Measurements from ENCODE around the gene NBAS.
A peak's percentile ranks its signal among the peaks of the same experiment; 100 is the strongest.

Gene NBAS

DNA sequence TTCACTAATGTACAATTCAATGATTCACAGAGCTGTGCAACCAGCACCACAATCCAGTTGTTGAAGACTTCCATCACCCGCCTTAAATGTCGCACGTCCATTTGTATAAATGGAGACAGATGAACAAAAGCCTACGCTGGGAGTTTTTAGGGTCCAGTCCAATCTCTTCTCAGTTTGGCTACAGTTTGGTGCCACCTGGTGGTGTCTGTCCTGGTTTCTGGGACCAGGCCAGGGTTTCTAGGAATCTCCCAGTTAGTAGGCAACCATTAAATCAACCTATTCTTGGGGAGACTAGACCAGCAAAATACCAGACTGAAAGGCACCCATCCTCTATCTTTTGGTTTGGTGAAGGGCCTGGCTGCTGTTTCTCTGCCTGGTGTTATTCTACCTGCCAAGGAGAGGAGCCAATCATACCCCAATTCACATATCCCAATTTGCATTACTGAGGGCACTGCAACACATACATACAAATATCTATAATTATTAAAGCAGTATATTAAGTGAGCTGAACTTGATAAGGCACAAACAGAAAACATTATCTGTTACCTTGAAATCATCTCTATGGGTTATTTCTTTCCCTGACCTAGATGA is 27.3 kb upstream of the NBAS start:
- DNase-seq, result peak; percentile 28

DNA sequence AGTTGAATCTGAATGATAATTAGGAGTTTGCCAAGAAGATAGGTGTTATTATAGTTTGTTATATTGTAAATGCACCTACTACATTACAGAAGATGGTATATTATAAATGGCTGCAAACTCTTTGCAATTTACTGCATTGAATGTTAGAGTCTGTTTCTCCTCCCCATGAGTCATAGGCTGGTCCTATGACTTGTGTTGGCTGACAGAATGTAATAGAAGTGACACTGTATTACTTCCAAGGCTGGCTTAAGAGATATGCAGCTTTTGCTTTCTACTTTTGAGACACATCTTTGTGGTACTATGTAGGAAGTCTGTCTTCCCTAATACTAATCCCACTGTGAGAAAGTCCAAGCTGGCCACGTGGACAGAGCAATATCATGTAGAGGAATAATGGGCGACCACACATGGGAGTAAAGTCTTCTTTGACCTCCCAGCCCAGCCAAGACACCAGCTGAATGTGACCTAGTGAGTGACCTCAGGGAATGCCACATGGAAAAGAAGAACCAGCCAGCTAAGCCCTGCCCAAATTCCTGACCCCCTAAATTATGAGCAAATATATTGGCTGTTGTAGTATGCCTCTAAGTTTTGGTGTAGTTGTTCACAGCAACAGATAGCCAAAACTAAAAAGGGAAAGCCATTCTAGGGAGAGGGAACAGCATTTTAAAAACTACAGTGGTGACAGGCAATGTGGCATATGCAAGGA is 23.8 kb upstream of the NBAS start:
- DNase-seq, result no peak

DNA sequence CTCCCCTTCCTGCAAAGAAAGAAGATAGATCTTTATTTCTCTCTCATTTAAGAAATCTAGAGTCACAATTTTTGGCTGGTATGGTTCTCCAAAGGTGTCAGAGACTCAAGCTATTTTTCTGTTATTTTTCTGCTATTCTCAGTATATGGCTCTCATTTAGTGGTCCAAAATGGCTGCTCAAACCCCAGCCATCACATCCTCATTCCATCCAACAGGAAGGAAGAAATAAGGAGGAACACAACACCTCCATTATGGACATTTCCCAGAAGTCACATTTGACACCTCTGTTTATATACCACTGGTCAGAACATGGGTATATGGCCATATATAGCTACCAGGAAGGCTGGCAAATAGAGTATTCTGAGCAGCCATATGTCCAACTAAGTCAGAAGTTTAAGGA is 23.2 kb upstream of the NBAS start:
- no peak for DNase-seq

DNA sequence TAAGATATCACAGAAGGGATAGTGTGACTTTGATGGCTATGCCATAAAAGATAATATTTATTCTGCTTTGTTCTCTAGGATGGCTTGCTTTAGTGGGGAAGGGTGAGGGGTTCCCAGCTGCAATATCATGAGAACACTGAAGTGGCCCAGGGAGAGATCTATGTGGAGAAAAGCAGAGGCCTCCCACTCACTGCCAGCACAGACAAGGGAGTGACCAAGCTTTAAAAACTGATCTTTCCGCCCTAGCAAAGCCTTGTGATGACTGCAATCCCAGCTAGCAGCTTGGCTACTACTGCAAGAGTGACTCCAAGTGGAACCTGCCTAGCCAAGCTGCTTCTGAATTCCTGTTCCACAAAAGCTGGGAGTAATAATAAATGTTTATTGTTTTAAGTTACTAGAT is 22.7 kb upstream of the NBAS start:
- DNase-seq, result no peak

DNA sequence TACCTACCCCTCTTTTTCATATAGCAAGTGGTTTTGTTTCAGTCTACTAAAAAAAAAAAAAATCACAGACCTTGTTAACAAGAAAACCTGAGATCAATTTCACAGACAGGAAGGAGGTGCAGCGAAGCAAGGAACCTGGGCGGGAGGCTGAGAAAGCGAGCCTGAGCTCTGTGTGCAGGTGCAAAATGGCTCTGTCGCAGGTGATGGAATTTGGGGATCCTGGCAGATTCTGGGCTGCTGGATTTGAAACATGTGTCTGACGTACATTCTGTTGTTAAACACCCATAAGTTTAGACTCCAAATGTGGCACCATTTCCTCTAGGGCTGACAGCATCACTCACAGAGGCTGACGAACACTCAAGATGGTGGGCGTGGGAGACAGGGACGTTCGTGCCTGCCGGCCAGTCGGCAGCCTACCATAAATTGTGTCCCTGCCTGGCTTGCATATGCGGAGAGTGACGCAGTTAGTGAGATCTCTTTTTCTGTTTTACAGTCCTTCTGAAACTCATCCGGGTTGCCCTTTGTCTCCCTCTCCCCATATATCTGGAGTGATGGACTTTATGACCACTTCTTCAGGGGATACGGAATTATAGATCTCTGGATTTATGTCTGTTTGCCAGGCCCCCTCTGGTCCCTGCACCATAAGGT is 21.7 kb upstream of the NBAS start:
- DNase-seq, result no peak

DNA sequence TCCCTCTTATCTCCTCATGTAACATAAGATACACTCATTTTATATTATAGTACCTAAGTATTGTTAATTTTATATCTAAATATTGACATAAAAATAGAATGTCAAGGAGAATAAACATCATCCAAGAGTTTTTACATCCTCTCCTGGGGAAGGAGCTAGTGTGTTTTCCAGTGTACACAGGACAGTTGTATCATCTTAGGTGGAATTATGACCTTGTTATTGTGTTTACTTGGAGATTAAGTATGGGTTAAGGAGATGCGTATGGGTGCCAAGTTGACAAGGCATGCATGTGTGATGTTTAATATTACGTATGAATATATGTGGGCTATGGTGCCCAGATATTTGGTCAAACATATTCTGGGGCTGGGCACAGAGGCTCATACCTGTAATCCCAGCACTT is 19.3 kb upstream of the NBAS start:
- peak; percentile 12 for DNase-seq

DNA sequence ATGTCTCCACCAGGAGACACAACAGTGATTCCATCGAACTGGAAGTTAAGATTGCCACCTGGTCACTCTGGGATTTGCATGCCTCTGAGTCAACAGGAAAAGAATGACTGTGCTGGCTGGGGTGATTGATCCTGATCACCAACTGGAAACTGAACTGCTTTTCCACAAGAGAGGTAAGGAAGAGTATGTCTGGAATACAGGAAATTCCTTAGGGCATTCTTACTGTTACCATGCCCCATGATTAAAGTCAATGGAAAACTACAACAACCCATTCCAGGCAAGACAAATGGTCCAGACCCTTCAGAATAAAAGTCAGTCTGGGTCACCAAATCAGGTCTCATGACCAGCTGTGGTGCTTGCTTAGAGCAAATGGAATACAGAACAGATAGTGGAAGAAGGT is 18.5 kb upstream of the NBAS start:
- no peak for DNase-seq

DNA sequence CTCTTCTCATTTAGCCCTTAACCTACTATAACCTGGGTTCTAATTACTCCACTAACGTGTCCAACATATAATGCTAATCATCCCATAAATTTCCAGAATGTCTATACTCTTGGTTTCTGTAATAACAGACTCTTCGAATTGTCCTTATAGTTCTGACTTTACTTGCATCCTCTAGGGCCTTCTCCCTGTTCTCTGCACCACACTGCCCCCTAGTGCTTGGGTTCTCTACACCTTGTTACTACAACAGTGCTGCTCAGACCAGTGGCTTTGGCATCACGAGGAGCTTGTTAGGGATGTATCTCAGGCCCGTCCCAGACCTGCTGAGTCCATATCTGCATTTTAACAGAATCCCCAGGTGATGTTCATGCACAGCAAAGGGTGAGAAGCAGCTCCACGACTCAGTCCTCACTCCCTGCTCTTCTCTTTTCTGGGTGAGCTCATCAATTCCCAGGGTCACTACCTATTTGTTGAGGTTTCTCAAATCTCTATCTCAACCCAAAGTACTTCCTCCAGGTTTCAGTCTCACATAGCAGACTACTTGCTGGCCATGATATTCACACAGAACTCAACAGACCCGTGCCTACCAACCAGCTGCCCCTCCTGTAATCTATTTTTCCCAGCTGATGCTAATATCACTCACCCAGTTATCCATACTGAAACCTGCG is 16.1 kb upstream of the NBAS start:
- DNase-seq, result peak; percentile 76

DNA sequence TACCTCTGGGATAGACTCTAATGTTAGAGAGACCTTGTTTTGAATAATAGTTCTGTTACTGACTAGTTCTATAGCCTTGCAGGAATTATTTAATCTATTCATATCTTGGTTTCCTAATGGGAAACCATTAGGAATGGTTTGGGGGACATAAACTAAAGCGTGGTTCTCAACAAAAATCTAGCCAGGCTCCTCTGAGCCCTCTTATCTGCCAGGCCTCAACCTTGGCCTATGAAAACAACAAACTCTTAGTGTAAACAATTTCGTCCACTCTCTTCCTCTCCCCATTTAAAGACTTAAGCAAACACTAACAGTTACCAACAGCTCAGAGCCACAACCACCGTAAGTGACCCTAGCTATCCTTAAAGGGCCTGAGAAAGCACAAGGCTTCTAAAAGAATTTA is 10.6 kb upstream of the NBAS start:
- DNase-seq, result no peak

DNA sequence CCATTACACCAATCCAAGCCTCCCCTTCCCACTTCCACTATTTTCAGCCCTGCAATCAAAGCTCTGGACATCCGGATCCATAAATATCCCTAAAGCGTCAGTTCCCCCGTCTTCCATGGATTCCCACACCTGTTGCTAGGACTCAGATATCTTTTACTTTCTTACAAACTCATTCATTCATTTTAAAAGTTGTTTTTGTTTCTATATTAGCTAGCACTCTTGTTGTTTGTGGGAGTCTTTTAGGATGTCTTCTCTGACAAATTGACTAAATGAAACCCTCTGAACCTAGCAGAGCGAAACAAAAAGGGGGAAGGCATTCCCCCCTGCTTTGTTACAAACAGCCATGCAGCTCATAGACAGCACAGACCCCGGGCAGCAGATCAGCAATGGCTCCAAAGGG is 9.0 kb upstream of the NBAS start:
- no peak for DNase-seq

DNA sequence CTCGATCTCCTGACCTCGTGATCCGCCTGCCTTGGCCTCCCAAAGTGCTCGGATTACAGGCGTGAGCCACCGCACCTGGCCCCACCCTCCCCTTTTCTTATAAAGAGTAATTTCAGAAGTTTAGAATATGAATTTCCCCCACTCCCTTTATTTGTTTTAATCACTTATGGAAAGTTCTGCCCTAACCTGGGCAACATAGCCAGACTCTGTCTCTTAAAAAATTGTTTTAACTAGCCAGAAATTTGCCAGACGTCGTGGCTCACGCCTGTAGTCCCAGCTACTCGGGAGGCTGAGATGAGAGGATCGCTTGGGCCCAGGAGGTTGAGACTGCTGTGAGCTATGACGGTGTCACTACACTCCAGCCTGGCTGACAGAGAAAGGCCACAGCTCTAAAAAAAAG is 7.7 kb upstream of the NBAS start:
- no peak for DNase-seq

DNA sequence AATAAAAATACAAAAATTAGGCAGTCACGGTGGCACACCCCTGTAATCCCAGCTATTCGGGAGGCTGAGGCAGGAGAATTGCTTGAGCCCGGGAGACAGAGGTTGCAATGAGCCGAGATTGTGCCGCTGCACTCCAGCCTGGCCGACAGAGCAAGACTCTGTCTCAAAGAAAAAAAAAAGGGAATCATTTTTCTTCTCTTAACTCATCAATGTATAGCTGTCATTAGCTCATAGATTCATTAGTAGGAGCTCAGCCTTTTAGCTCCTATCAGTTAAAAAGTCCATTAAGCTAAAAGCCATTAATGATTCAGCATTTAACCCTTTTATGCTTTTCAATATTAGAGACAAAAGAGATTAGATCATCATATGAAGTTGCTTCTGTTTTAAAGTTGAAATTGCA is 5.8 kb upstream of the NBAS start:
- no peak for DNase-seq

DNA sequence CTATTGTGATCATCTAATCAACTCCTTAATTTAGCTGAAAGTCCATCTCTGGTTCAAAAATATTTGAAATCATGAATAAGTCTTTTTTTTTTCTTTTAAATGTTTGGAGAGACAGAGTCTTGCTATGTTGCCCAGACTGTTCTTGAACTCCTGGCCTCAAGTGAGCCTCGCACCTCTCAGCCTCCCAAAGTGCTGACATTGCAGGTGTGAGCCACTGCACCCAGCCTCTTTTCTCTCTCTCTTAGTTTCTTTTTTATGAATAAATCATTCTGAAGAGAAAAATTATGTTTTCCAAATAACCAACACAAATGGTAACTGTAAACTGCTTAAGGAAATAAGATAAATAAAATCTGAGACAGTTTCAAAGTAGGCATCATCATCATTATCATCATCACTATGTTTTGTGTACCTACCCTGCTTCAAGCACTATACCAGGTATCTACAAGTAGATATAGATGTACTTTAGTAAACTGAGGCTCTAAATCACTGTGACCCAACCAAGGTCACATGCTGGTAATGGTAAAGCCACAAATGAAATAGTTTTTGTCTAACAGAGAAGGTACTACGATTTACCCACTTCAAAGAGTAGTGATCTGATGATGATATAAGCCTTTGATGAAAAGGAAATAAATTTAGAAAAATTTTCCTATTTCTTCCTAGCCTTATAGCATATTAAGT is 5.0 kb upstream of the NBAS start:
- no peak for DNase-seq

DNA sequence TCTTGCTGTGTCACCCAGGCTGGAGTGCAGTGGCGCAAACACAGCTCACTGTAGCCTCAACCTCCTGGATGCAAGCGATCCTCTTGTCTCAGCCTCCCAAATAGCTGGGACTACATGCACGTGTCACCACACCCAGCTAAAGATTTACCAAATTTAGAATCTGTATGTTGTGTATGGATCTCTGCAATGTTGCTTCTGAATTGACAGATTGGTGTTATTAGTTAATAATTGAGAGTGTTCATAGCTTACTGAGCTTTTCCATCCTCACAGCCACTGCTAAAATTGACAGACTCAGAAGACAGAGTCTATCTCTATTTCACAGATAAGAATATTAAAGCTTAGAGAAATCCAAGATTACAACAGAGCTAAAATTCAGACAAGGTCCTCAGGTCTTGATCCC is 4.3 kb upstream of the NBAS start:
- no peak for DNase-seq

DNA sequence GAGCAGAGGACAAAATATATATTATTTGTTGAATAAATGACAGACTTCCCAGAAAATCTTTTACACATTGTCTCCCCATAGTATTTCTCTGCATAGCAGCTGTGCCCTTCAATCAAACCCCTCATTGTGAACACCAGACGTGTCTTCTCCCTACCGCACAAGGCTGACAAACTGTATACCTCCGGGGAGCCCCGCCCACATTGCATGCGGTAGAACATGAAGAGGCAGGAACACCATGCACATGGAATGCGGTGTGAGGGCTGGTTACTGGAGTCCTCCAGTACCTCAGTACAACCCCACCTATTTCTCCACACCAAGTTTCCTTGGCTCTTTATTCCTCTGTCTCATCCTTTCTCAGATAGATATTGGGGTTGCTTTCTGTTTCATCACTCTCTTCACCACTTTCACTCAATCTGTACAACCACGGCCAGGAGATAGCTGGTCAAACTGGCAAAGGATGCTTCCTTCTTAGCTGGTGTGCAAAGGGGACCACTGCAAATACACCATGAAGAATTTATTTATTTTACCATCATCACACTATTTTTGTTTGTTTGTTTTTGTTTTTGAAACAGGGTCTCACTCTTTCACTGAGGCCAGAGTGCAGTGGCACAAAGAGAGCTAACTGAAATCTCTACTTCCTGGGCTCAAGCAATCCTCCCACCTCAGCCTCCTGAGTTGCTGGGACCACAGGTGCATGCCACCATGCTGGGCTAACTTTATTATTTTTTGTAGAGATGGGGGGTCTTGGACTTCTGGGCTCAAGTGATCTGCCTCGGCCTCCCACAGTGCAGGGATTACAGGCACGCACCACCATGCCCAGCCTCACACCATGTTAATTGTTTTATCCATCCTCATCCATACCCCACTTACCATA is 2.3 kb upstream of the NBAS start:
- DNase-seq, result no peak

DNA sequence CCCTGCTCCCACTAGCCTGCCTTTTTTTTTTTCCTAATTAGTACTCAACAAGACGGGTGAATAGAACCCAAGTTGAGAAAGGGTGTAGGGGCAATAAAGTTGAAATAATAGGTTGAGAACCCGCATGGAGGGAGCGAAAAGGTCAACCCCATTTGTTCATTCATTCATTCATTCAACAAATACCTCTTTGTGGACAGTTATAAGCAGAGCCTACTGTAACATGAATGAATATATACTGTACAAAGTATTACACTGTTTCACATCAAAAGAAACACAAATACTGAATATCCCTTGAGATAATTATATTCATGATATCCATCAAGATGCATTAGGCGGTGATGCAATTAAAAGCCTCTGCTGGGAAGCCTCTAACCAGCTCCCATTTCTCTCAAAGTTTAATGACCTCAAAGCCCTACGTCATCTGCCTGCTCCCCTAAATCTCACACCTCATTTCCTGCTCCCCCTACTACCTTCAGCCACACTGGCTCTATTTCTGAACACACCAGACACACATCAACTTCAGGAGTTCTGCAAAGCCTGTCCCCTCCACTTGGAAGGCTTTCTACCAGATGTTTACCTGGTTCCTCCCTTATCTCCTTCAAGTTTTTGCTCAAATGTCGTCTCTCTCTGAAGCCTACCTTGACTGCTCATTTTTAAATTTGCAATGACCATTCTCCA is 1.4 kb upstream of the NBAS start:
- no peak for DNase-seq

DNA sequence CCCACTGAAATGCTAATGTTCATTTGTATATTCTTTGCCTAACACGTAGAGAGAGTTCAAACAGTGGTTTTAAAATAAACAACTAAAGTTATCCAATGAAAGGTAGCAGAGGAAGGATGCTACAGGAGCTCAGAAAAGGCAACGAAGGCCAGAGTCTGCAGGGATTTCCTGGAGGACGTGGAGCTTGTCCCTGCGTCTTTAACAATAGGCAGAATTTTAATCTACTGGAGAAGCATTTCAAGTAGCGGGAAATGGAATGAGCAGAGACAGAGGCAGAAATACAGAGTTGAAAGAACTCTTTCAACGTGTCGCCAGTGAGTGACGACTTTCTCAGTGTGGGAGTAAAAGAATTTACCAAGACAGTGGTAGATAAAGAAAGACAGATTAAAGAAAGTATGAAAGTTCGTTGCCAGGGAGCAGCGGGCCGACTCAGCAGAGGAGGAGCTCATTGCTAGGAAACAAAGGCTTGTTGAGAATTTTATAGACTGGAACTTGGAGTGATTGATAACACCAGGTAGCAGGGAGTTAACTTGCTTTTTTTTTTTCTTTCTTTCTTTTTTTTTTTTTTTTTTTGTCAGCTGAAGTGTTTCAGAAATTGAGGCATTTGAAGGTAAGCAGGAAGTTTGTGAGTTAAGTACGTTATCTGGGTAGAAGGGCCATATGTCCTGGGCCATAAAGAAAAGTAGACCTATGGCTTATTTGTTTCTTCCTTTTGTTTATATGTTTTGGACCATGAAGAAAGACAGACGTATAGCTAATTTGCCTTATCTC is 625 bp upstream of the NBAS start:
- DNase-seq, result peak; percentile 13

DNA sequence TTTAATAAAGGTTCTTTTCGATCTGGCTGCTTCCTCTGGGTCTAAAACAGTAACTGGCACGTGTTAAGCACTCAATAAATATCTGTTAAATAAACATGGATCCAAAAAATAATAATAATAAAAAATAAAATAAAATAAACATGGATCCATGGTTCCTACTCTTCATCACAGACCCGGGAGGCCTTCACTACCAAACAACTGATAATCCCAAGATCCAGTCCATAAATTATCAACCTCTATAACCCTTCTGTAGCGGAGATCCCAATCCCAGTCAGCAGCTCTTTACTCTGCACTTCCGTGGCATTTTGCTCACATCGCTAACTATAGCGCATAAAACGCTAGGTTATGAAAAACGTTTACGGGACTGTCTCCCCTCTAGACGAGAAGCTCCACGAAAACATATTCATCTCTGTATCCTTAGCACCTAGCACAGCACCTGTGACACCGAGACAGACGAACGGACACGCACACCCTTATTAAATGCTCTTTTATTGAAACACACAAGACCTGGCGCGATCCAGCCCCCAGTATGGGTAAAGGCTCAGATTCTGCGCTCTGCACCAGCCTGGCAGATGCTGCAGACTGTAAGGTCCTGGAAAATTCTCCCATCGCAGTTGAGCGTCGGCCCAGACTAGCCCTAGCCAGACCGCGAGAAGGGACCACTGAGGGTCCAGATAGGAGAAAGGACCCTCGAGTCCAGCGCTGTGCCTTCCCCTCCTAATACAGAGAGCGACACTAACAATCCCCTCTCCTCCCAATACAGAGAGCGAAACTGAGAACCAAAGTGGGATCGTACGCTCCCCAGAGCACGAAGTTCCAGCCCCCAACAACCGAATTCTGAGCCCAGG is 770 bp downstream of the NBAS start:
- DNase-seq, result peak; percentile 3

DNA sequence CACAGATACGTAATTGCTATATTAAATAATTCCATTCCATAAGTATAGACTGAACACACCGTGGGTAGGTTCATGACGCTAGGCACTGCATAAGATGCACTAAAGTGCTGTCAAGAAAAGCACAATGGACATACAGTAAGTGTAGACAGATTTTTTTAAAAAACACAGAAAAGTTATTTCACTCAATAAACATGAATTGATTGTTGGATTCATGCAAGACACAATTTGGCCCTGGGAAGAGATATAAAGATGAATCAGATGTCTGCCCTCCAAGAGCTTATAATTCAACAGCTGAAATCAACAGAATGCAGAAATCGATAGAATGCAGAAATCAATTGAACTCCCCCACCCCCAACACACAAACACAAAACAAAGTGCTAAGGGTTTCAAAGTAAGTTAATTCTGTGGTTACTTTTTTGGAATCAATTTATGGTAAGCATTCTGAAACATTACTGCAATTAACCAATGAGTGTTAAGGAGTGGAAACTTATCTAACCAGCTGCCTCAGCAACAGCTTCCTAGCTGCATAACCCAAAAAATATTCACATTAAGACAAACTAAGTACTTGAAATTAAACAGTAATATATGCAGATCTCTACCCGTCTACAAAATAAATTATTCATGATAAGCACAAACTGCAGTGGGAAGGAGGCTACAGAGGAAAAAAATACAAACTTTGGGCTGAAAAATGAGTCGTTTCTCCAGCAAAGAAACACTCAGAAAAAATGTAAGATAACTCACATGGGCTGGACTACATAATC is 1.6 kb downstream of the NBAS start:
- no peak for DNase-seq

Data from NCI-H2029 (cell line).